Brain microvascular endothelial cell (primary cell): Measurements from ENCODE around the gene DUSP6.

Experiments used
- DNase-seq: peaks from one replicate; pipeline ENCODE4 v3.0.0-alpha.2; 2020
- H3K27ac ChIP-seq: fragments of 250-450 bp; sonication (Bioruptor Pico); 2 replicates; pipeline ENCODE4 v1.5.1; 2020; ENCODE audit warnings: mild to moderate bottlenecking, moderate library complexity
- H3K27me3 ChIP-seq: fragments of 250-450 bp; sonication (Bioruptor Pico); replicated peaks from 2 replicates; pipeline ENCODE4 v1.5.1; 2020; ENCODE audit warnings: mild to moderate bottlenecking
- H3K36me3 ChIP-seq: fragments of 250-450 bp; sonication (Bioruptor Pico); replicated peaks from 2 replicates; pipeline ENCODE4 v1.5.1; 2020; ENCODE audit warnings: mild to moderate bottlenecking
- H3K4me3 ChIP-seq: 2 replicates; pipeline ENCODE4 v1.5.1; 2011; ENCODE audit warnings: low read depth, mild to moderate bottlenecking, control low read depth, low read length, moderate library complexity
- CTCF ChIP-seq: IDR thresholded peaks from 2 replicates; pipeline ENCODE4 v1.5.1; 2011; ENCODE audit warnings: low read depth, mild to moderate bottlenecking, moderate library complexity, low read length, control low read depth, inconsistent platforms; ENCODE audit errors: missing control alignments
- in situ Hi-C: cut with HindIII; loops from 2 replicates; pipeline ENCODE4 v1.10.0; 2017; ENCODE audit warnings: low sequenced_read_pairs, low pct_ligation_motif_present

DUSP6 gene

GRCh38 chr12:89319606-89320005 lies 32.7 kb downstream of the DUSP6 start:
- Histone ChIP-seq H3K4me3 (no peak overlapping the region), H3K27me3 (no peaks in the 10 kb centered on the region), H3K27ac (no peak overlapping the region), H3K36me3 (no peaks in the 10 kb centered on the region)
- TF ChIP-seq CTCF: no peak
- in situ Hi-C loops: no loop called here
- no peak for DNase-seq

- H3K27me3 ChIP-seq: no peaks in the 10 kb centered on the region
- no peak overlapping the region for H3K4me3 ChIP-seq
- TF ChIP-seq CTCF: no peak
- in situ Hi-C loops: no loop called here
- H3K27ac ChIP-seq: no peak overlapping the region
- H3K36me3 ChIP-seq: no peaks in the 10 kb centered on the region
- DNase-seq: no peak
Measured at GRCh38 chr12:89319122-89319521, 33.2 kb downstream of the DUSP6 start.

- in situ Hi-C loops: no loop called here
- H3K4me3 ChIP-seq: no peak overlapping the region
- H3K36me3 ChIP-seq: no peaks in the 10 kb centered on the region
- no peaks in the 10 kb centered on the region for H3K27me3 ChIP-seq
- TF ChIP-seq CTCF: no peak
- no peak for DNase-seq
- H3K27ac ChIP-seq: no peak overlapping the region
Measured at GRCh38 chr12:89316705-89317139, 35.6 kb downstream of the DUSP6 start.

- DNase-seq: no peak
- in situ Hi-C loops: no loop called here
- no peaks in the 10 kb centered on the region for H3K27me3 ChIP-seq
- no peak overlapping the region for H3K4me3 ChIP-seq
- no peak overlapping the region for H3K27ac ChIP-seq
- H3K36me3 ChIP-seq: no peaks in the 10 kb centered on the region
- TF ChIP-seq CTCF: no peak
Measured at GRCh38 chr12:89314060-89314761, 38.1 kb downstream of the DUSP6 start.

GRCh38 chr12:89311703-89312293 lies 40.5 kb downstream of the DUSP6 start:
- no peak for DNase-seq
- Histone ChIP-seq H3K36me3 (no peaks in the 10 kb centered on the region), H3K4me3 (no peak overlapping the region), H3K27me3 (no peaks in the 10 kb centered on the region), H3K27ac (no peak overlapping the region)
- in situ Hi-C loops: no loop called here
- no peak for TF ChIP-seq CTCF

GRCh38 chr12:89309815-89310214 lies 42.5 kb downstream of the DUSP6 start:
- TF ChIP-seq CTCF: no peak
- in situ Hi-C loops: no loop called here
- H3K36me3 ChIP-seq: no peaks in the 10 kb centered on the region
- no peaks in the 10 kb centered on the region for H3K27me3 ChIP-seq
- no peak for DNase-seq
- H3K4me3 ChIP-seq: no peak overlapping the region
- no peak overlapping the region for H3K27ac ChIP-seq
